BJ (cell line): Measurements from ENCODE around the gene C19orf67. TPM values are rescaled to one million over a fixed set of nuclear protein-coding genes. Genes with fewer than 3 reads are reported as not detected.
A peak's percentile ranks its signal among the peaks of the same experiment; 100 is the strongest.

ENCODE experiments used
- CTCF ChIA-PET: fragments of 350-600 bp; formaldehyde crosslinking; extraction: SDS; loops from one replicate; lab custom pipeline; 2021; ENCODE audit warnings: antibody characterized with exemption, inconsistent platforms; lab: Yijun Ruan, JAX
- POLR2A ChIA-PET: fragments of 300-600 bp; sonication (Branson Sonifier 250); formaldehyde crosslinking; extraction: SDS; loops from one replicate; lab custom pipeline; 2021; ENCODE audit warnings: antibody characterized with exemption; lab: Charles Lee
- DNase-seq: peaks from one replicate; pipeline ENCODE4 v3.0.0-alpha.2; 2011; ENCODE audit warnings: low read depth
- H3K27me3 ChIP-seq: 2 replicates; pipeline ENCODE4 v1.6.0; 2011; ENCODE audit warnings: low read length; ENCODE audit not compliant: control insufficient read depth, insufficient read depth
- H3K36me3 ChIP-seq: 2 replicates; pipeline ENCODE4 v1.5.1; 2011; ENCODE audit warnings: low read length; ENCODE audit not compliant: control insufficient read depth, insufficient read depth
- H3K4me3 ChIP-seq: 2 replicates; pipeline ENCODE4 v1.5.1; 2011; ENCODE audit warnings: low read depth, mild to moderate bottlenecking, control low read depth, low read length
- CTCF ChIP-seq: IDR thresholded peaks from 2 replicates; pipeline ENCODE4 v1.5.1; 2011; ENCODE audit warnings: low read depth, mild to moderate bottlenecking, control low read depth, inconsistent platforms, low read length, moderate library complexity; ENCODE audit not compliant: insufficient read depth
- polyA plus RNA-seq: library from polyadenylated mRNA; depleted of rRNA; stranded (reverse); fragments of >200 nt; gene quantifications from 2 replicates; pipeline ENCODE4 v1.2.3, GENCODE V29; 2011

The C19orf67 gene
- polyA plus RNA-seq, 1 experiment, result not detected

- ChIA-PET CTCF (no interaction called here), POLR2A (no interaction called here)
- H3K27me3 ChIP-seq, result no peaks in the 10 kb centered on the region
- TF ChIP-seq CTCF, result no peak
- H3K36me3 ChIP-seq, result no peaks in the 10 kb centered on the region
- no peak for DNase-seq
- no peak overlapping the region for H3K4me3 ChIP-seq
Measured at GRCh38 chr19:14120497-14120780, 34.9 kb upstream of the C19orf67 start.

GRCh38 chr19:14119644-14120496, 34.3 kb upstream of the C19orf67 start:
- ChIA-PET POLR2A (no interaction called here), CTCF (interaction anchor here (1.3 kb wide), 1 partner anchor 17 kb away, joined by 4 read pairs; the partner anchor contains the start of gene ASF1B)
- H3K27me3 ChIP-seq, result no peaks in the 10 kb centered on the region
- no peak for TF ChIP-seq CTCF
- H3K4me3 ChIP-seq, result no peak overlapping the region
- no peaks in the 10 kb centered on the region for H3K36me3 ChIP-seq
- DNase-seq, result no peak

GRCh38 chr19:14119146-14119545, 33.6 kb upstream of the C19orf67 start:
- peak overlapping the region; percentile 4; the same call in 1 of the 2 replicates for H3K4me3 ChIP-seq
- no peaks in the 10 kb centered on the region for H3K36me3 ChIP-seq
- DNase-seq, result no peak
- CTCF ChIA-PET, result interaction anchor here (1.0 to 1.3 kb wide), 2 partner anchors 18 to 46 kb away, joined by 3 to 4 read pairs; partner anchors contain the start of genes ASF1B and MISP3
- H3K27me3 ChIP-seq, result no peaks in the 10 kb centered on the region
- POLR2A ChIA-PET, result no interaction called here
- no peak for TF ChIP-seq CTCF

DNA sequence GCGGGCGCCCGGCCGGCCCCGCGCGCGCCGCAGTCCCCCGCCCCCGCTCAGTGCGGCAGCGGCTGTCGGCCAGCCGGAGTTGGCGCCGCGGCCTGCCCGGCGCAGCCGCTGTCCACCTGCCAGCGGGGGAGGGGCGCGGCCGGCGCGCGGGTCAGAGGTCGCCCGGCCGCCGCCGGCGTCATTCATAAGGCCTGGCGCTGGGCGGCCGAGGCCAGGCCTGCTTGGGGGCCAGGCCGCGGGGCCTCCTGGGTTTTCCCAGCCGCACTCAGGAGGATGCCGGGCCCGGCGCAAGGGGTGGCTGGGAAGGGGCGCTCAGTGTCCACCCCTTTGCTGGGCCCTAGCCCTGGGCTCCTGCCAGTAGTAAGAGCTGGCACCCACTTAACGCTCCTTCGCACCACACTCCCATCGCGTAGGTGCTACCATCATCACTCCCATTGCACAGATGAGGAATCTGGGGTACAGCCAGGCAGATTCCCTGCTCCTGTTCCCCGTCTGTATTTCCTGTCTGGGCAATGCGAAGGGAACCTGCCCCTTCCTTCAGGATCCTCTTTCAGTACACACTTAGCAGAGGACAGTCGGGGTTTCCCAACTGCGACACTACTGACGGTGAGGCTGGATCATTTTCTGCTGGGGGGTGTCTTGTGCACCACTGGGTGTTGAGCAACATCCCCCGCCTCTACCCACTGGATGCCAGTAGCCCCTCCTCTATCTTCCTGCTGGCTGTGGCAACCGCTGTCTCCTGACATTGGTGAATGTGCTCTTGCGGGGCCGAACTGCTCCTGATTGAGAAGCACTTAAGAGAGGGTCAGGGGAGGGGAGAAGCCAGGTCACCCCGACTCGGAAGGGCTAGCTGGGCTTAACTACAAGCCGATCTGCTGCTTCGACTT, 32.8 kb upstream of the C19orf67 start:
- no peaks in the 10 kb centered on the region for H3K36me3 ChIP-seq
- POLR2A ChIA-PET, result no interaction called here
- no peak for TF ChIP-seq CTCF
- CTCF ChIA-PET, result interaction anchor here (1.0 to 1.3 kb wide), 5 partner anchors 11 to 45 kb away, joined by 3 to 4 read pairs (median 4); partner anchors contain the start of genes ASF1B and MISP3
- H3K4me3 ChIP-seq, result peak overlapping the region; percentile 44
- H3K27me3 ChIP-seq, result no peaks in the 10 kb centered on the region
- peak; percentile 41 for DNase-seq
